ENCODE results near the gene IGSF21. TPM values are rescaled to one million over a fixed set of nuclear protein-coding genes. Genes with fewer than 3 reads are reported as not detected.

Gene IGSF21
- total and polyA plus RNA-seq, 2 of the 8 experiments (the other 6 are each of a cell fraction or from before 2014, with no cell fraction given): 22.5 to 28.5 TPM

- H2BK5ac ChIP-seq (ENCODE audit: low read depth, low read length): no peak overlapping the region
- no peak overlapping the region for H2AFZ ChIP-seq (ENCODE audit: low read length)
- H3K4ac ChIP-seq (replicated peaks; ENCODE audit: insufficient read length, low read depth, low read length): no peak overlapping the region
- H2BK12ac ChIP-seq (ENCODE audit: low read depth, low read length): no peak overlapping the region
- no peak overlapping the region for H3K56ac ChIP-seq (replicated peaks; ENCODE audit: insufficient read length, low read depth, low read length)
- no peak overlapping the region for H4K8ac ChIP-seq (ENCODE audit: extremely low read depth, insufficient read depth, low read length)
- peaks cover 11% of the 10 kb centered on the region for H3K79me1 ChIP-seq (ENCODE audit: low read depth, low read length)
- no peak overlapping the region for H4K5ac ChIP-seq (ENCODE audit: insufficient read length, low read depth, low read length)
- ChIA-PET CTCF (ENCODE audit: partially characterized antibody) (interaction anchor here (0.6 to 2.7 kb wide), 19 partner anchors 10 to 789 kb away, joined by 3 to 12 read pairs (median 3); partner anchors contain the start of gene IGSF21), POLR2A (ENCODE audit: partially characterized antibody) (interaction anchor here (1.4 kb wide), 1 partner anchor 22 kb away, joined by 3 read pairs; no protein-coding TSS in a partner anchor)
- peaks cover 0 to 6% (median 2%) of the 10 kb centered on the region in 4 experiments; a peak in 4 of 7 replicates for H3K4me1 ChIP-seq (replicated peaks in 1 of 4; ENCODE audit: control insufficient read depth in 3 of 4, insufficient read depth in 4 of 4, low read length in 3 of 4)
- H3K4me2 ChIP-seq (ENCODE audit: insufficient read depth in 1 of 2, low read depth in 2 of 2, low read length in 2 of 2): no peak overlapping the region
- no peak overlapping the region for H3K18ac ChIP-seq (ENCODE audit: extremely low read depth, low read length)
- H3K14ac ChIP-seq (ENCODE audit: insufficient read length): no peak overlapping the region
- no peaks in the 10 kb centered on the region for H3K9me3 ChIP-seq (ENCODE audit: insufficient read depth in 2 of 2, low read depth in 1 of 2, low read length in 1 of 2)
- no peaks in the 10 kb centered on the region for H3K27me3 ChIP-seq (replicated peaks in 1 of 4; ENCODE audit: control insufficient read depth in 3 of 4, extremely low read depth in 1 of 4, insufficient read depth in 3 of 4, low read length in 3 of 4)
- no peak overlapping the region for H4K91ac ChIP-seq (replicated peaks; ENCODE audit: insufficient read length, low read length)
- H2AK5ac ChIP-seq (ENCODE audit: low read depth, low read length): no peak overlapping the region
- no peaks in the 10 kb centered on the region for H3K79me2 ChIP-seq (ENCODE audit: control insufficient read depth in 1 of 2, insufficient read depth in 2 of 2, low read length in 2 of 2)
- TF ChIP-seq POLR2AphosphoS5 (IDR thresholded peaks at IDR 0.05; ENCODE audit: low read depth, low read length): no peak
- H2BK15ac ChIP-seq (ENCODE audit: low read length): no peak overlapping the region
- no peak overlapping the region for H3K23ac ChIP-seq (ENCODE audit: insufficient read length)
- no peak overlapping the region for H3K4me3 ChIP-seq (ENCODE audit: extremely low read depth in 1 of 4, insufficient read depth in 2 of 4, low read depth in 3 of 4, low read length in 4 of 4)
- no peak overlapping the region for H2BK120ac ChIP-seq (replicated peaks; ENCODE audit: low read depth, low read length)
- FAIRE-seq (no peak), DNase-seq (ENCODE audit: low read depth in 1 of 2, low spot score in 2 of 2) (no peak)
- H3K23me2 ChIP-seq (ENCODE audit: low read depth, low read length): no peaks in the 10 kb centered on the region; the same call in 1 of the 2 replicates
- peaks cover 0 to 3% of the 10 kb centered on the region in 2 experiments for H4K20me1 ChIP-seq (replicated peaks in 1 of 2; ENCODE audit: control insufficient read depth in 1 of 2, insufficient read depth in 2 of 2, low read length in 2 of 2)
- H3K27ac ChIP-seq (ENCODE audit: low read depth, low read length): no peak overlapping the region
- no peak overlapping the region for H2BK20ac ChIP-seq (ENCODE audit: low read length)
- no peaks in the 10 kb centered on the region for H3K36me3 ChIP-seq (ENCODE audit: control insufficient read depth in 2 of 4, insufficient read depth in 4 of 4, low read length in 3 of 4)
- H3K9ac ChIP-seq (replicated peaks in 1 of 4; ENCODE audit: extremely low read depth in 1 of 4, low read depth in 3 of 4, low read length in 3 of 4): no peak overlapping the region
- WGBS, 2 experiments (ENCODE audit: extremely low coverage in 1 of 2, insufficient coverage in 1 of 2, insufficient read length in 1 of 2, insufficient replicate concordance in 2 of 2, low coverage in 1 of 2, low lambda C conversion rate in 2 of 2, missing lambda C conversion rate in 1 of 2): 90% methylated on average over 11 of the region's 11 CpGs; no CpG with 5 or more reads in 1 of the 2 experiments
Observed at GRCh38 chr1:18121072-18121820, 13.6 kb downstream of the IGSF21 start.
